ENCODE data around the gene SPEG.

DNA sequence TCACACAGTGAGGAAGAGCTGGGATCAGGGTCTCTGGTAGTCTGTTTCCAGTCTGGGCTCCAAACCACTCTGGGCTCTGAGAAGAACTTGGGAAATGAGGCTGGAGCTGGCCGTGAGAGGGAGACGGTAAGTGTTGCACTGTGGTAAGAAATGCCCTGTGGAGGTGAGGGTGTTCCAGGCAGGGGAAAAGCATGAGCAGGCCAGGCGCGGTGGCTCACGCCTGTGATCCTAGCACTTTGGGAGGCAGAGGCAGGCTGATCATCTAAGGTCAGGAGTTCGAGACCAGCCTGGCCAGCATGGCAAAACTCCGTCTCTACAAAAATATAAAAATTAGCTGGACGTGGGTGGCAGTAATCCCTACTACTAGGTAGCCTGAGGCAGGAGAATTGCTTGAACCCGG is 30.8 kb upstream of the SPEG start:
- TF ChIP-seq SUZ12 (IDR thresholded peaks at IDR 0.05; ENCODE audit: extremely low read depth, insufficient read depth, insufficient read length) (no peak), YY1 (IDR thresholded peaks at IDR 0.05; ENCODE audit: insufficient read depth, insufficient read length) (no peak)
